Keratinocyte (primary cell): ENCODE results near the gene ARMH3. TPM values are rescaled to one million over a fixed set of nuclear protein-coding genes. Genes with fewer than 3 reads are reported as not detected.

Experiments used
- DNase-seq: peaks from one replicate; pipeline ENCODE4 v3.0.0-alpha.2; 2011; ENCODE audit warnings: low read depth, missing footprints, low spot score
- FAIRE-seq: peaks from 2 replicates; lab custom pipeline; 2011; peaks lifted over from hg19 to GRCh38; lab: Jason Lieb, UNC
- H2AFZ ChIP-seq: 2 replicates; pipeline ENCODE4 v1.6.0; 2012; ENCODE audit warnings: low read length, control low read depth, inconsistent platforms; ENCODE audit not compliant: control insufficient read depth
- H3K27ac ChIP-seq: 2 replicates; pipeline ENCODE4 v1.5.1; 2011; ENCODE audit warnings: low read length; ENCODE audit not compliant: control insufficient read depth, insufficient read depth
- H3K27me3 ChIP-seq: 3 replicates; pipeline ENCODE4 v1.6.0; 2011; ENCODE audit warnings: low read length; ENCODE audit not compliant: control insufficient read depth, insufficient read depth; ENCODE audit errors: extremely low read depth
- H3K36me3 ChIP-seq, 2 experiments: 2 replicates in 1 of 2; 3 replicates in 1 of 2; pipeline ENCODE4 v1.5.1; 2011; ENCODE audit warnings: low read length in 2 of 2, mild to moderate bottlenecking in 1 of 2; ENCODE audit not compliant: control insufficient read depth in 2 of 2, insufficient read depth in 2 of 2; ENCODE audit errors: extremely low read depth in 1 of 2
- H3K4me1 ChIP-seq: 3 replicates; pipeline ENCODE4 v1.5.1; 2011; ENCODE audit warnings: low read length; ENCODE audit not compliant: control insufficient read depth, insufficient read depth; ENCODE audit errors: extremely low read depth
- H3K4me2 ChIP-seq: 3 replicates; pipeline ENCODE4 v1.6.0; 2011; ENCODE audit warnings: low read depth, low read length; ENCODE audit not compliant: control insufficient read depth, insufficient read depth; ENCODE audit errors: extremely low read depth
- H3K4me3 ChIP-seq, 3 experiments: fragments of 200-600 bp in 1 of 3; sonication (generic) in 1 of 3; 2 replicates in 2 of 3; 3 replicates in 1 of 3; pipeline ENCODE4 v1.5.1; 2011 to 2016; ENCODE audit warnings: low read length in 3 of 3, mild to moderate bottlenecking in 3 of 3, control low read depth in 2 of 3, inconsistent platforms in 1 of 3, low read depth in 1 of 3, mixed read lengths in 1 of 3, mixed run types in 1 of 3, moderate library complexity in 1 of 3; ENCODE audit not compliant: control insufficient read depth in 2 of 3, insufficient read depth in 2 of 3; ENCODE audit errors: extremely low read depth in 1 of 3
- H3K79me2 ChIP-seq: 2 replicates; pipeline ENCODE4 v1.6.0; 2012; ENCODE audit warnings: low read length; ENCODE audit not compliant: control insufficient read depth, insufficient read depth
- H3K9ac ChIP-seq: 3 replicates; pipeline ENCODE4 v1.6.0; 2011; ENCODE audit warnings: low read length; ENCODE audit not compliant: control insufficient read depth, insufficient read depth; ENCODE audit errors: extremely low read depth
- H3K9me1 ChIP-seq: 3 replicates; pipeline ENCODE4 v1.6.0; 2011; ENCODE audit warnings: low read length; ENCODE audit not compliant: control insufficient read depth, insufficient read depth; ENCODE audit errors: extremely low read depth
- H3K9me3 ChIP-seq: 2 replicates; pipeline ENCODE4 v1.5.1; 2012; ENCODE audit warnings: low read depth, low read length; ENCODE audit not compliant: control insufficient read depth
- H4K20me1 ChIP-seq: 3 replicates; pipeline ENCODE4 v1.6.0; 2011; ENCODE audit warnings: low read length; ENCODE audit not compliant: control insufficient read depth, insufficient read depth; ENCODE audit errors: extremely low read depth
- EZH2 ChIP-seq: IDR thresholded peaks from one replicate; pipeline ENCODE4 v1.6.1; 2012; ENCODE audit warnings: inconsistent platforms, mild to moderate bottlenecking, low read length, moderate library complexity
- dilution Hi-C: fragments of 300-500 bp; cut with MboI; formaldehyde crosslinking; loops from one replicate; pipeline ENCODE4 v1.7.0; 2020; ENCODE audit warnings: low sequenced_read_pairs; ENCODE audit not compliant: extremely low pct_ligation_motif_present
- polyA plus RNA-seq, 5 experiments: library from polyadenylated mRNA; depleted of rRNA in 3 of 5; stranded (reverse) in 3 of 5; stranded (forward) in 1 of 5; unstranded in 1 of 5; fragments of >200 nt; gene quantifications; 1 replicate in 1 of 5; 2 replicates in 3 of 5; 3 replicates in 1 of 5; pipeline versions ENCODE4 v1.2.1 to v1.2.3, GENCODE V29; 2011 to 2012; ENCODE audit warnings: missing spikeins in 2 of 5, low read depth in 1 of 5, low replicate concordance in 1 of 5
- TF ChIP-seq, protein P1 (sequence below), 3 experiments: IDR thresholded peaks in 1 of 3; conservative IDR thresholded peaks in 1 of 3; optimal IDR thresholded peaks in 1 of 3; 2 replicates in 2 of 3; 3 replicates in 1 of 3; pipeline versions ENCODE3 to v1.5.1; 2011; ENCODE audit warnings: low read length in 3 of 3, mild to moderate bottlenecking in 3 of 3, moderate library complexity in 2 of 3, control low read depth in 1 of 3, inconsistent platforms in 1 of 3; ENCODE audit not compliant: insufficient read depth in 2 of 3; ENCODE audit errors: extremely low read depth in 1 of 3

Gene ARMH3
- polyA plus RNA-seq, 1 donor (not counting 4 experiments of a cell fraction or from before 2014, with no cell fraction given), result 25.3 TPM

DNA sequence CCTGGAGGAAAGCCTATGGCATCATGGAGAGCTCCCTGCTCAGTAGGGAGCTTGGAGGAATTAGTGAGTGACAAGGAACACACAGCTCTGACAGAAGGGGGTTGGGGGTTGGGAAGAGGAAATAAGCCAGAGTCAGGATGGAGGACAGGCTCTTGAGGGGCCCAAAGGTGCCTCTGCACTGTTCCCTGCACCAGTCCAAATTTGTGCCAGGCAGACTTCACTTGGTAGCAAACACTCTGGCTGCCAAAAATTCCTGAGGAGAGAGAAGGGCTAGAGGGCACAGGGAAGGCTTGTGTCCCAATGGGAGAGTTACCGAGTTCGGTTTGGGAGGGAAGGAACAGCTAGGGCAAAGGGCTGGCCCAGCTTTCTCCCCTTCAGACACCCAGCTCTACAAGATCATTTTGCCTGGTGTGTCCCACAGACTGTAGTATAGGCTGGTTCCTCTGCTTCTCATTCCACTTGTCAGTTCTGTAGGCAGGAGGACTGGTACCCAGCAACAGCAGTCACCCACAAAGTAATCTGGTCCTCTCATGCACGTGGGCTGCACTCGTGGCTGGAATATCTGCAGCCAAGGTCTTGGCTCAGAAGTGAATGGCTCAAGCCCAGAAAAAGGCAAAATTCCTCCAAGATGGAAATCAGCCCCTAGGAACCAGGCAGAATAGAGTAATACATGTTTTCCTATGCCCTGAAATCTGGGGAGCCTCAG lies 204.4 kb downstream of the ARMH3 start:
- DNase-seq, result no peak
- Histone ChIP-seq H3K4me3 (no peak overlapping the region), H4K20me1 (peaks cover 4% of the 10 kb centered on the region), H3K9me1 (peaks cover under 1% of the 10 kb centered on the region), H3K4me1 (no peaks in the 10 kb centered on the region), H3K4me2 (no peak overlapping the region), H3K79me2 (no peaks in the 10 kb centered on the region), H2AFZ (no peak overlapping the region), H3K36me3 (peaks cover 0 to 6% of the 10 kb centered on the region in 2 experiments), H3K9me3 (no peaks in the 10 kb centered on the region), H3K9ac (no peak overlapping the region), H3K27ac (no peak overlapping the region), H3K27me3 (no peaks in the 10 kb centered on the region)
- no peak for FAIRE-seq
- dilution Hi-C loops, result no loop called here
- TF ChIP-seq, protein P1, sequence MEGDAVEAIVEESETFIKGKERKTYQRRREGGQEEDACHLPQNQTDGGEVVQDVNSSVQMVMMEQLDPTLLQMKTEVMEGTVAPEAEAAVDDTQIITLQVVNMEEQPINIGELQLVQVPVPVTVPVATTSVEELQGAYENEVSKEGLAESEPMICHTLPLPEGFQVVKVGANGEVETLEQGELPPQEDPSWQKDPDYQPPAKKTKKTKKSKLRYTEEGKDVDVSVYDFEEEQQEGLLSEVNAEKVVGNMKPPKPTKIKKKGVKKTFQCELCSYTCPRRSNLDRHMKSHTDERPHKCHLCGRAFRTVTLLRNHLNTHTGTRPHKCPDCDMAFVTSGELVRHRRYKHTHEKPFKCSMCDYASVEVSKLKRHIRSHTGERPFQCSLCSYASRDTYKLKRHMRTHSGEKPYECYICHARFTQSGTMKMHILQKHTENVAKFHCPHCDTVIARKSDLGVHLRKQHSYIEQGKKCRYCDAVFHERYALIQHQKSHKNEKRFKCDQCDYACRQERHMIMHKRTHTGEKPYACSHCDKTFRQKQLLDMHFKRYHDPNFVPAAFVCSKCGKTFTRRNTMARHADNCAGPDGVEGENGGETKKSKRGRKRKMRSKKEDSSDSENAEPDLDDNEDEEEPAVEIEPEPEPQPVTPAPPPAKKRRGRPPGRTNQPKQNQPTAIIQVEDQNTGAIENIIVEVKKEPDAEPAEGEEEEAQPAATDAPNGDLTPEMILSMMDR (optimal IDR thresholded peaks at IDR 0.05 in 1 of 3, IDR thresholded peaks at IDR 0.05 in 1 of 3, conservative IDR thresholded peaks at IDR 0.05 in 1 of 3; ENCODE audit: extremely low read depth in 1 of 3, insufficient read depth in 2 of 3, low read length in 3 of 3), result no peak
- TF ChIP-seq EZH2, result no peak

DNA sequence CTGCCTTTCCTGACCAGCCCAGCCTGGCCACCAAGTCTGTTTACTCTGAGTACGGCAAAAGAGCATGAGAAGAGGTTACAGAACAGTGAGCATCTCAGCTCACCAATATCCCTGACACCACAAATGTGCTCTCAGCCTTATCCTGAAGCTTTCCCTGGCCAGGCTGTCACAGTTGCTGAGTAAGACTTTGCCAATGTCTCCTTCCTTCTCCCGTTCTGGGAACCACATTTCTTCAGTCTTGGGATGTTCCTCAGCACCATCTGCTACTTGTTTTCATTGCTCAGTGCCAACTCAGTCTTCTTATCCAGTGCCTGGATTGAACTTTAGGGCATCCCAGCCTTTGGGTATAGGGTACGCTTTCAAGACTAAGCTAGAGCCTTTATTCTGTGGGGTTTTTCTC lies 205.2 kb downstream of the ARMH3 start:
- peaks cover 4% of the 10 kb centered on the region for H4K20me1 ChIP-seq
- H3K27ac ChIP-seq, result no peak overlapping the region
- H3K4me2 ChIP-seq, result no peak overlapping the region
- no peaks in the 10 kb centered on the region for H3K9me3 ChIP-seq
- H3K9me1 ChIP-seq, result no peaks in the 10 kb centered on the region
- no peak overlapping the region for H3K9ac ChIP-seq
- no peak overlapping the region for H2AFZ ChIP-seq
- H3K27me3 ChIP-seq, result no peaks in the 10 kb centered on the region
- dilution Hi-C loops, result no loop called here
- H3K4me3 ChIP-seq, result no peak overlapping the region
- H3K4me1 ChIP-seq, result no peaks in the 10 kb centered on the region
- H3K79me2 ChIP-seq, result no peaks in the 10 kb centered on the region
- H3K36me3 ChIP-seq, result peaks cover 0 to 8% of the 10 kb centered on the region in 2 experiments
- no peak for FAIRE-seq
- TF ChIP-seq EZH2, result no peak
- TF ChIP-seq, protein P1 (optimal IDR thresholded peaks at IDR 0.05 in 1 of 3, IDR thresholded peaks at IDR 0.05 in 1 of 3, conservative IDR thresholded peaks at IDR 0.05 in 1 of 3; ENCODE audit: extremely low read depth in 1 of 3, insufficient read depth in 2 of 3, low read length in 3 of 3), result no peak
- DNase-seq, result no peak
